Ovary (tissue), 3 donors: ENCODE measurements around the gene C9orf40.

Experiments
- CTCF ChIP-seq, 3 donors: fragments of 450-650 bp in 2 of 3; fragments of 200-600 bp in 1 of 3; IDR thresholded peaks; one replicate each; pipeline versions ENCODE4 v1.5.1 to v1.8.0; 2016 to 2022; ENCODE audit warnings: antibody characterized with exemption in 3 of 3, mild to moderate bottlenecking in 1 of 3
- POLR2A ChIP-seq: fragments of 450-650 bp; IDR thresholded peaks from one replicate; pipeline ENCODE4 v1.6.1; 2017; ENCODE audit warnings: antibody characterized with exemption, mild to moderate bottlenecking, moderate library complexity
- donor health status: DM: no; HTN: no; CAD: no.

DNA sequence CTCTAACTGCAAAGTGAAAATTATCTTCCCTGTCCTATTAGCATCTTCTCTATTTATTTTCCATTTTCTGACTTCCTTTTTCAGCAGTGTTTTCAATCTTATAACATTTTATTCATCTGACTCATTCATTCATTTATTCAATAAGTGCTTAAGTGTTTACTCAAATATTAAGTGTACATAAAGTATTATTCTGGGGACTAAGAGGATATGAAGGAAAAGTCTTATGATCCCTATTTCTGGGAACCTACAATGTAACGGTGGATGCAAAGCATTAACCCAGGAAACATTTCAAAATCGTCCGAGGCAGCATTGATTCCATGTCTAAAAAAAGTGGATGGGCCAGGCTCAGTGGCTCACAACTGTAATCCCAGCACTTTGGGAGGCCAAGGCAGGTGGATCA, 45.6 kb downstream of the C9orf40 start:
- TF ChIP-seq CTCF (IDR thresholded peaks at IDR 0.05) (no peak), POLR2A (no peak)
